Measurements from ENCODE around the gene TCP11L1. TPM values are rescaled to one million over a fixed set of nuclear protein-coding genes. Genes with fewer than 3 reads are reported as not detected.

The TCP11L1 gene
- total and polyA plus RNA-seq, 2 donors (not counting 1 experiment from before 2014, with no cell fraction given) = 24.1 to 30.2 TPM

- Histone ChIP-seq H3K79me2 (ENCODE audit: control insufficient read depth, insufficient read depth, low read length) (no peaks in the 10 kb centered on the region), H3K27ac (ENCODE audit: insufficient read depth, low read length) (no peak overlapping the region)
- DNase-seq (ENCODE audit: low read depth in 2 of 2) = no peak
These were observed 17.9 kb downstream of the TCP11L1 start for GRCh38 chr11:33057284-33057683.

GRCh38 chr11:33059331-33060007, 20.1 kb downstream of the TCP11L1 start:
- H3K79me2 ChIP-seq (ENCODE audit: control insufficient read depth, insufficient read depth, low read length) = no peaks in the 10 kb centered on the region
- no peaks in the 10 kb centered on the region for H3K36me3 ChIP-seq (ENCODE audit: control insufficient read depth, insufficient read depth, low read length)
- peaks cover 3% of the 10 kb centered on the region for H3K4me1 ChIP-seq (ENCODE audit: control insufficient read depth, extremely low read depth, insufficient read depth, low read length)
- DNase-seq (ENCODE audit: low read depth in 2 of 2) = no peak
- no peaks in the 10 kb centered on the region for H3K9me3 ChIP-seq (ENCODE audit: control insufficient read depth, insufficient read depth, low read depth, low read length)
- no peak overlapping the region for H3K4me3 ChIP-seq (replicated peaks in 1 of 4; ENCODE audit: control extremely low read depth in 1 of 4, insufficient read depth in 1 of 4, low read depth in 3 of 4, low read length in 4 of 4)
- TF ChIP-seq CTCF (conservative IDR thresholded peaks at IDR 0.05 in 1 of 2, IDR thresholded peaks at IDR 0.05 in 1 of 2; ENCODE audit: low read depth in 1 of 2, low read length in 2 of 2) = no peak
- TF ChIP-seq EZH2 (IDR thresholded peaks at IDR 0.05; ENCODE audit: low read length, missing control alignments) = no peak
- no peak overlapping the region for H3K9ac ChIP-seq (ENCODE audit: insufficient read depth, low read length)
- no peak overlapping the region for H3K27ac ChIP-seq (ENCODE audit: insufficient read depth, low read length)
- H3K27me3 ChIP-seq (ENCODE audit: control insufficient read depth, insufficient read depth, low read length) = no peaks in the 10 kb centered on the region
- no peak overlapping the region for H2AFZ ChIP-seq (ENCODE audit: low read length)
- H3K4me2 ChIP-seq (ENCODE audit: extremely low read depth, insufficient read depth, low read length) = no peak overlapping the region
- no peaks in the 10 kb centered on the region for H4K20me1 ChIP-seq (ENCODE audit: control insufficient read depth, extremely low read depth, insufficient read depth, low read length)

More at GRCh38 chr11:33057284-33057683, 17.9 kb downstream of the TCP11L1 start:
- Histone ChIP-seq H3K36me3 (ENCODE audit: control insufficient read depth, insufficient read depth, low read length) (no peaks in the 10 kb centered on the region), H2AFZ (ENCODE audit: low read length) (no peak overlapping the region), H3K27me3 (ENCODE audit: control insufficient read depth, insufficient read depth, low read length) (no peaks in the 10 kb centered on the region), H3K9ac (ENCODE audit: insufficient read depth, low read length) (no peak overlapping the region), H3K4me2 (ENCODE audit: extremely low read depth, insufficient read depth, low read length) (no peak overlapping the region), H3K9me3 (ENCODE audit: control insufficient read depth, insufficient read depth, low read depth, low read length) (no peaks in the 10 kb centered on the region), H3K4me1 (ENCODE audit: control insufficient read depth, extremely low read depth, insufficient read depth, low read length) (peaks cover 3% of the 10 kb centered on the region), H3K4me3 (replicated peaks in 1 of 4; ENCODE audit: control extremely low read depth in 1 of 4, insufficient read depth in 1 of 4, low read depth in 3 of 4, low read length in 4 of 4) (no peak overlapping the region), H4K20me1 (ENCODE audit: control insufficient read depth, extremely low read depth, insufficient read depth, low read length) (no peaks in the 10 kb centered on the region)
- no peak for TF ChIP-seq EZH2 (IDR thresholded peaks at IDR 0.05; ENCODE audit: low read length, missing control alignments)
- TF ChIP-seq CTCF (conservative IDR thresholded peaks at IDR 0.05 in 1 of 2, IDR thresholded peaks at IDR 0.05 in 1 of 2; ENCODE audit: low read depth in 1 of 2, low read length in 2 of 2) = no peak

- DNase-seq (ENCODE audit: low read depth in 2 of 2) = no peak
- no peak overlapping the region for H3K4me2 ChIP-seq (ENCODE audit: extremely low read depth, insufficient read depth, low read length)
- H3K9me3 ChIP-seq (ENCODE audit: control insufficient read depth, insufficient read depth, low read depth, low read length) = no peaks in the 10 kb centered on the region
- H4K20me1 ChIP-seq (ENCODE audit: control insufficient read depth, extremely low read depth, insufficient read depth, low read length) = no peaks in the 10 kb centered on the region
- no peaks in the 10 kb centered on the region for H3K36me3 ChIP-seq (ENCODE audit: control insufficient read depth, insufficient read depth, low read length)
- H3K4me1 ChIP-seq (ENCODE audit: control insufficient read depth, extremely low read depth, insufficient read depth, low read length) = peaks cover 3% of the 10 kb centered on the region
- TF ChIP-seq EZH2 (IDR thresholded peaks at IDR 0.05; ENCODE audit: low read length, missing control alignments) (no peak), CTCF (conservative IDR thresholded peaks at IDR 0.05 in 1 of 2, IDR thresholded peaks at IDR 0.05 in 1 of 2; ENCODE audit: low read depth in 1 of 2, low read length in 2 of 2) (no peak)
- H2AFZ ChIP-seq (ENCODE audit: low read length) = no peak overlapping the region
- H3K27ac ChIP-seq (ENCODE audit: insufficient read depth, low read length) = no peak overlapping the region
- H3K4me3 ChIP-seq (replicated peaks in 1 of 4; ENCODE audit: control extremely low read depth in 1 of 4, insufficient read depth in 1 of 4, low read depth in 3 of 4, low read length in 4 of 4) = no peak overlapping the region
- no peaks in the 10 kb centered on the region for H3K27me3 ChIP-seq (ENCODE audit: control insufficient read depth, insufficient read depth, low read length)
- no peak overlapping the region for H3K9ac ChIP-seq (ENCODE audit: insufficient read depth, low read length)
- no peaks in the 10 kb centered on the region for H3K79me2 ChIP-seq (ENCODE audit: control insufficient read depth, insufficient read depth, low read length)
These were observed 20.9 kb downstream of the TCP11L1 start for GRCh38 chr11:33060271-33060670.
